HCT116 (cell line): ENCODE measurements around the gene IRX6. TPM values are rescaled to one million over a fixed set of nuclear protein-coding genes. Genes with fewer than 3 reads are reported as not detected.

ENCODE experiments used
- ATAC-seq: fragments of 200-7000 bp; cut with Tn5 transposase; 2 replicates; pipeline ENCODE4 v1.9.1; 2020; ENCODE audit warnings: mild to moderate bottlenecking, moderate library complexity
- BruUV-seq: library from RNA; stranded (reverse); fragments of 400-500 nt; replicated peaks from 2 replicates; lab custom pipeline; 2021; lab: Mats Ljungman, UMichigan
- CTCF ChIA-PET: fragments of 300-600 bp; sonication (Branson Sonifier 250); formaldehyde crosslinking; loops from one replicate; lab custom pipeline; 2021; ENCODE audit warnings: antibody characterized with exemption; lab: Charles Lee
- POLR2A ChIA-PET: fragments of 300-600, 350-600 bp; sonication (Branson Sonifier 250); formaldehyde crosslinking; loops from one replicate; lab custom pipeline; 2021; ENCODE audit warnings: antibody characterized with exemption; lab: Charles Lee
- RAD21 ChIA-PET, 2 experiments: fragments of 300-600 bp; sonication (Branson Sonifier 250); formaldehyde crosslinking; loops; one replicate each; lab custom pipeline; 2023; ENCODE audit warnings: low total read pairs in 2 of 2; ENCODE audit not compliant: uncharacterized antibody in 2 of 2, unreplicated experiment in 2 of 2, low non-redundant PET in 1 of 2; lab: Charles Lee
- DNase-seq: peaks from one replicate; pipeline ENCODE4 v3.0.0-alpha.2; 2010; ENCODE audit warnings: low read depth, low spot score
- H2AFZ ChIP-seq: fragments of 200-600 bp; shearing (Covaris generic), sonication (generic); 2 replicates; pipeline ENCODE4 v1.6.1; 2017; ENCODE audit warnings: low read depth, mixed run types, mixed read lengths, antibody characterized with exemption, low read length; ENCODE audit not compliant: poor library complexity, severe bottlenecking
- H3K27ac ChIP-seq: 2 replicates; pipeline ENCODE4 v1.5.1; 2012; ENCODE audit warnings: low read depth, low read length
- H3K27me3 ChIP-seq: fragments of 200-600 bp; sonication (generic); 2 replicates; pipeline ENCODE4 v1.6.1; 2016; ENCODE audit warnings: mixed run types, low read length, mixed read lengths; ENCODE audit not compliant: insufficient read depth
- H3K36me3 ChIP-seq, 2 experiments: fragments of 200-500 bp in 1 of 2; fragments of 200-600 bp in 1 of 2; sonication (Bioruptor generic) in 1 of 2; sonication (generic) in 1 of 2; 2 replicates each; pipeline versions ENCODE4 v1.5.1 to v1.6.1; 2014 to 2016; ENCODE audit warnings: low read length in 2 of 2, inconsistent platforms in 1 of 2, mixed read lengths in 1 of 2, mixed run types in 1 of 2; ENCODE audit not compliant: insufficient read depth in 2 of 2, control insufficient read depth in 1 of 2
- H3K4me1 ChIP-seq, 2 experiments: fragments of 200-600 bp in 1 of 2; sonication (generic) in 1 of 2; 2 replicates each; pipeline versions ENCODE4 v1.5.1 to v1.6.1; 2012 to 2017; ENCODE audit warnings: low read length in 2 of 2, inconsistent platforms in 1 of 2, mild to moderate bottlenecking in 1 of 2, mixed read lengths in 1 of 2, mixed run types in 1 of 2, moderate library complexity in 1 of 2; ENCODE audit not compliant: insufficient read depth in 2 of 2, control insufficient read depth in 1 of 2
- H3K4me2 ChIP-seq: fragments of 200-600 bp; sonication (generic); 2 replicates; pipeline ENCODE4 v1.6.1; 2017; ENCODE audit warnings: mixed run types, low read length, mixed read lengths
- H3K4me3 ChIP-seq, 2 experiments: fragments of 200-600 bp in 1 of 2; sonication (generic) in 1 of 2; replicated peaks in 1 of 2; 2 replicates each; pipeline ENCODE4 v1.5.1; 2011 to 2016; ENCODE audit warnings: low read length in 2 of 2, control low read depth in 1 of 2, low read depth in 1 of 2, mild to moderate bottlenecking in 1 of 2, mixed read lengths in 1 of 2, mixed run types in 1 of 2
- H3K79me2 ChIP-seq: fragments of 200-600 bp; sonication (generic); 2 replicates; pipeline ENCODE4 v1.6.1; 2017; ENCODE audit warnings: mild to moderate bottlenecking, mixed run types, low read length, moderate library complexity, mixed read lengths; ENCODE audit not compliant: insufficient read depth
- H3K9ac ChIP-seq: fragments of 200-600 bp; sonication (generic); 2 replicates; pipeline ENCODE4 v1.6.1; 2016; ENCODE audit warnings: low read length, mixed read lengths
- H3K9me2 ChIP-seq: fragments of 200-600 bp; sonication (generic), shearing (Covaris generic); 2 replicates; pipeline ENCODE4 v1.6.1; 2017; ENCODE audit warnings: mixed run types, mild to moderate bottlenecking, moderate library complexity; ENCODE audit not compliant: insufficient read depth
- H3K9me3 ChIP-seq, 2 experiments: fragments of 200-500 bp in 1 of 2; fragments of 200-600 bp in 1 of 2; sonication (Bioruptor generic) in 1 of 2; sonication (generic) in 1 of 2; 2 replicates each; pipeline ENCODE4 v1.6.1; 2014 to 2017; ENCODE audit warnings: low read length in 2 of 2, mixed read lengths in 2 of 2, inconsistent platforms in 1 of 2, low read depth in 1 of 2, mild to moderate bottlenecking in 1 of 2, mixed run types in 1 of 2, moderate library complexity in 1 of 2; ENCODE audit not compliant: control insufficient read depth in 1 of 2, insufficient read depth in 1 of 2
- H4K20me1 ChIP-seq: fragments of 200-600 bp; sonication (generic), shearing (Covaris generic); 2 replicates; pipeline ENCODE4 v1.6.1; 2017; ENCODE audit warnings: mixed run types, mild to moderate bottlenecking, moderate library complexity; ENCODE audit not compliant: insufficient read depth
- CEBPB ChIP-seq: IDR thresholded peaks from 2 replicates; pipeline ENCODE4 v1.6.1; 2012; ENCODE audit warnings: low read depth
- ELF1 ChIP-seq: IDR thresholded peaks from 2 replicates; pipeline ENCODE4 v1.6.1; 2012; ENCODE audit warnings: low read depth, borderline replicate concordance
- EZH2 ChIP-seq: fragments of 200-600 bp; sonication (generic); IDR thresholded peaks from 2 replicates; pipeline ENCODE4 v1.6.1; 2017; ENCODE audit warnings: antibody characterized with exemption, mixed run types
- JUND ChIP-seq: IDR thresholded peaks from 2 replicates; pipeline ENCODE4 v1.6.1; 2012
- POLR2A ChIP-seq: IDR thresholded peaks from 2 replicates; pipeline ENCODE4 v1.7.0; 2011; ENCODE audit warnings: borderline replicate concordance; ENCODE audit not compliant: insufficient read depth, insufficient read length; ENCODE audit errors: extremely low read depth
- RAD21 ChIP-seq: IDR thresholded peaks from 2 replicates; pipeline ENCODE4 v1.6.1; 2012; ENCODE audit warnings: low read depth, mild to moderate bottlenecking
- TCF7L2 ChIP-seq: IDR thresholded peaks from 2 replicates; pipeline ENCODE4 v1.7.0; 2011; ENCODE audit warnings: borderline replicate concordance, inconsistent platforms; ENCODE audit not compliant: insufficient read depth, insufficient read length; ENCODE audit errors: extremely low read depth
- YY1 ChIP-seq: IDR thresholded peaks from 2 replicates; pipeline ENCODE4 v1.6.1; 2011; ENCODE audit warnings: low read length, low read depth, moderate library complexity, mild to moderate bottlenecking; ENCODE audit not compliant: insufficient replicate concordance; ENCODE audit errors: extremely low read depth
- ZNF274 ChIP-seq: fragments of 200-500 bp; sonication (Bioruptor generic); IDR thresholded peaks from 2 replicates; pipeline ENCODE4 v1.6.1; 2014; ENCODE audit warnings: mild to moderate bottlenecking, low read depth, low read length, inconsistent platforms
- intact Hi-C: fragments of 100-400 bp; cut with micrococcal nuclease; formaldehyde crosslinking; loops from 2 replicates; pipeline ENCODE4 v1.10.0; 2022
- total RNA-seq: library from RNA; stranded (reverse); gene quantifications from one replicate; pipeline ENCODE4 v1.2.1, GENCODE V29; 2021; ENCODE audit not compliant: unreplicated experiment
- TF ChIP-seq, protein P1 (sequence below): IDR thresholded peaks from 2 replicates; pipeline ENCODE4 v1.6.1; 2012
- TF ChIP-seq, protein P2 (sequence below): IDR thresholded peaks from 2 replicates; pipeline ENCODE4 v1.6.1; 2012; ENCODE audit warnings: low read depth
- TF ChIP-seq, protein P3 (sequence below): IDR thresholded peaks from 2 replicates; pipeline ENCODE4 v1.6.1; 2011; ENCODE audit warnings: mild to moderate bottlenecking, low read length, moderate library complexity; ENCODE audit not compliant: insufficient replicate concordance; ENCODE audit errors: extremely low read depth

The IRX6 gene
- total RNA-seq, 1 experiment from 2014 or later: not detected

DNA sequence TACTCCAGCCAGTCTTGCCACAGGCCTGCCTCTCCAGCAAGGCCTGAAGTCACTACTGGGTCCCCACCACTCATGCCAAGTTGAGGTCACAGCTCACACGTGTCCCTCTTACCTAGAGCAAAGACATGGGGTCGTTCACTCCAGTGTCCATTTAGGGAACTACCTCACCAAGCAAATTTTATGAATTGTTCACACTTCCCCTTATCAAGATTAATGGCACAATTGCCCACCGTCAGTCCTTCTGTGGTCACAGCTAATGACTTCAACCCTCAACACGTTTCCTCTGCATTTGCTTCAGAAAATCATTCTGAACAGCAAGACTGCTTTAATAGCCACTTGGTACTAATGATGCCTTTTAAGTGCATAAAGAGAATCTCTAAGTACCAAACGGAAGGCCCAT lies 14.6 kb downstream of the IRX6 start:
- Histone ChIP-seq H3K27me3 (peaks cover 55% of the 10 kb centered on the region), H2AFZ (no peak overlapping the region), H3K79me2 (no peaks in the 10 kb centered on the region), H3K4me1 (no peaks in the 10 kb centered on the region), H3K27ac (no peak overlapping the region), H3K9me2 (no peaks in the 10 kb centered on the region), H3K36me3 (no peaks in the 10 kb centered on the region), H4K20me1 (no peaks in the 10 kb centered on the region), H3K9ac (no peak overlapping the region), H3K4me2 (no peak overlapping the region), H3K4me3 (no peak overlapping the region), H3K9me3 (no peaks in the 10 kb centered on the region)
- ChIA-PET CTCF (no interaction called here), RAD21 (no interaction called here), POLR2A (no interaction called here)
- ATAC-seq: no peak
- intact Hi-C loops: no loop called here
- no TSS peak for BruUV-seq
- TF ChIP-seq YY1: no peak
- TF ChIP-seq ELF1: no peak
- DNase-seq: no peak

DNA sequence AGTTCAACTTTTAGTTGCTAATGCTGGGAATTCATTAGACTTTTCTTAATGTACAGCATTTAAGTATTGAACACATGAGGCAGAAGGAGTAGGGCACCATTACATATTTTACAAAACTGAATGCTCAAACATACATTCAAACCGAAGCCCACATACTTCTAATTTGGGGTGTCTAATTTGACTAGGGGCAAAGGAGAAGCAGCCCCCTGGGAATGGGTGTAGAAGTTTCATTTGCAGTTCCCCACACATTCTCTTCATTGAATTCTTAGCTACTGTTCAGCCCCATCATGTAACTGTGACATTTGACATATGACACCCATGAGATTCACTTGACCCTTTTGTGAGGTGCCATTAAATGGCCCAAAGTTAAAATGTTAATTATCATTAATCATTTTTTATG lies 16.4 kb downstream of the IRX6 start:
- intact Hi-C loops: no loop called here
- no peaks in the 10 kb centered on the region for H4K20me1 ChIP-seq
- TF ChIP-seq, protein P1, sequence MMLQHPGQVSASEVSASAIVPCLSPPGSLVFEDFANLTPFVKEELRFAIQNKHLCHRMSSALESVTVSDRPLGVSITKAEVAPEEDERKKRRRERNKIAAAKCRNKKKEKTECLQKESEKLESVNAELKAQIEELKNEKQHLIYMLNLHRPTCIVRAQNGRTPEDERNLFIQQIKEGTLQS: no peak
- TF ChIP-seq CEBPB (no peak), EZH2 (no peak), ZNF274 (no peak), POLR2A (no peak), RAD21 (no peak), YY1 (no peak), JUND (no peak), TCF7L2 (no peak)
- TF ChIP-seq, protein P2, sequence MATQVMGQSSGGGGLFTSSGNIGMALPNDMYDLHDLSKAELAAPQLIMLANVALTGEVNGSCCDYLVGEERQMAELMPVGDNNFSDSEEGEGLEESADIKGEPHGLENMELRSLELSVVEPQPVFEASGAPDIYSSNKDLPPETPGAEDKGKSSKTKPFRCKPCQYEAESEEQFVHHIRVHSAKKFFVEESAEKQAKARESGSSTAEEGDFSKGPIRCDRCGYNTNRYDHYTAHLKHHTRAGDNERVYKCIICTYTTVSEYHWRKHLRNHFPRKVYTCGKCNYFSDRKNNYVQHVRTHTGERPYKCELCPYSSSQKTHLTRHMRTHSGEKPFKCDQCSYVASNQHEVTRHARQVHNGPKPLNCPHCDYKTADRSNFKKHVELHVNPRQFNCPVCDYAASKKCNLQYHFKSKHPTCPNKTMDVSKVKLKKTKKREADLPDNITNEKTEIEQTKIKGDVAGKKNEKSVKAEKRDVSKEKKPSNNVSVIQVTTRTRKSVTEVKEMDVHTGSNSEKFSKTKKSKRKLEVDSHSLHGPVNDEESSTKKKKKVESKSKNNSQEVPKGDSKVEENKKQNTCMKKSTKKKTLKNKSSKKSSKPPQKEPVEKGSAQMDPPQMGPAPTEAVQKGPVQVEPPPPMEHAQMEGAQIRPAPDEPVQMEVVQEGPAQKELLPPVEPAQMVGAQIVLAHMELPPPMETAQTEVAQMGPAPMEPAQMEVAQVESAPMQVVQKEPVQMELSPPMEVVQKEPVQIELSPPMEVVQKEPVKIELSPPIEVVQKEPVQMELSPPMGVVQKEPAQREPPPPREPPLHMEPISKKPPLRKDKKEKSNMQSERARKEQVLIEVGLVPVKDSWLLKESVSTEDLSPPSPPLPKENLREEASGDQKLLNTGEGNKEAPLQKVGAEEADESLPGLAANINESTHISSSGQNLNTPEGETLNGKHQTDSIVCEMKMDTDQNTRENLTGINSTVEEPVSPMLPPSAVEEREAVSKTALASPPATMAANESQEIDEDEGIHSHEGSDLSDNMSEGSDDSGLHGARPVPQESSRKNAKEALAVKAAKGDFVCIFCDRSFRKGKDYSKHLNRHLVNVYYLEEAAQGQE: no peak
- TF ChIP-seq, protein P3, sequence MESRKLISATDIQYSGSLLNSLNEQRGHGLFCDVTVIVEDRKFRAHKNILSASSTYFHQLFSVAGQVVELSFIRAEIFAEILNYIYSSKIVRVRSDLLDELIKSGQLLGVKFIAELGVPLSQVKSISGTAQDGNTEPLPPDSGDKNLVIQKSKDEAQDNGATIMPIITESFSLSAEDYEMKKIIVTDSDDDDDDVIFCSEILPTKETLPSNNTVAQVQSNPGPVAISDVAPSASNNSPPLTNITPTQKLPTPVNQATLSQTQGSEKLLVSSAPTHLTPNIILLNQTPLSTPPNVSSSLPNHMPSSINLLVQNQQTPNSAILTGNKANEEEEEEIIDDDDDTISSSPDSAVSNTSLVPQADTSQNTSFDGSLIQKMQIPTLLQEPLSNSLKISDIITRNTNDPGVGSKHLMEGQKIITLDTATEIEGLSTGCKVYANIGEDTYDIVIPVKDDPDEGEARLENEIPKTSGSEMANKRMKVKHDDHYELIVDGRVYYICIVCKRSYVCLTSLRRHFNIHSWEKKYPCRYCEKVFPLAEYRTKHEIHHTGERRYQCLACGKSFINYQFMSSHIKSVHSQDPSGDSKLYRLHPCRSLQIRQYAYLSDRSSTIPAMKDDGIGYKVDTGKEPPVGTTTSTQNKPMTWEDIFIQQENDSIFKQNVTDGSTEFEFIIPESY: no peak
- H3K4me1 ChIP-seq: no peaks in the 10 kb centered on the region
- H3K9me3 ChIP-seq: no peaks in the 10 kb centered on the region
- H3K9ac ChIP-seq: no peak overlapping the region
- no peak overlapping the region for H3K4me3 ChIP-seq
- H3K36me3 ChIP-seq: no peaks in the 10 kb centered on the region
- peaks cover 67% of the 10 kb centered on the region for H3K27me3 ChIP-seq
- no peak overlapping the region for H3K4me2 ChIP-seq
- DNase-seq (no peak), ATAC-seq (no peak)
- RAD21 ChIA-PET: no interaction called here
- no peak overlapping the region for H3K27ac ChIP-seq
- H3K9me2 ChIP-seq: no peaks in the 10 kb centered on the region
- POLR2A ChIA-PET: no interaction called here
- no TSS peak for BruUV-seq
- CTCF ChIA-PET: no interaction called here
- no peaks in the 10 kb centered on the region for H3K79me2 ChIP-seq
- H2AFZ ChIP-seq: no peak overlapping the region
